Measurements from ENCODE around the gene ZFAND3. TPM values are rescaled to one million over a fixed set of nuclear protein-coding genes. Genes with fewer than 3 reads are reported as not detected.

Gene ZFAND3
- total and polyA plus RNA-seq, 2 experiments from 2014 or later, result 16.9 to 28.2 TPM

- TF ChIP-seq ZNF462 (CRISPR knock-in tag; IDR thresholded peaks at IDR 0.05) (no peak), JUNB (IDR thresholded peaks at IDR 0.05; ENCODE audit: unreplicated experiment) (no peak), POLR2AphosphoS5 (IDR thresholded peaks at IDR 0.05; ENCODE audit: low read depth) (no peak)
These were observed 3.5 kb downstream of the ZFAND3 start (continued) for GRCh38 chr6:37822851-37823682.

- H3K4me1 ChIP-seq (ENCODE audit: insufficient read depth), result peaks cover 28% of the 10 kb centered on the region
- H3K27me3 ChIP-seq (ENCODE audit: insufficient read depth), result no peaks in the 10 kb centered on the region
- H3K4me2 ChIP-seq, result no peak overlapping the region
- H3K9me2 ChIP-seq (ENCODE audit: insufficient read depth), result no peaks in the 10 kb centered on the region
- H3K4me3 ChIP-seq, result no peak overlapping the region
- ATAC-seq, result no peak
- Mint-ChIP-seq H3K27ac (no peak overlapping the region), H3K36me3 (ENCODE audit: low read depth) (no peaks in the 10 kb centered on the region; the same call in 2 of the 3 replicates), H3K4me3 (no peak overlapping the region), H3K4me1 (peaks cover 36% of the 10 kb centered on the region), H3K9me3 (no peaks in the 10 kb centered on the region), H3K27me3 (ENCODE audit: insufficient read depth, low read depth, poor library complexity) (peaks cover 6% of the 10 kb centered on the region)
- TF ChIP-seq POLR2AphosphoS5 (IDR thresholded peaks at IDR 0.05; ENCODE audit: low read depth), result no peak
- no peak for TF ChIP-seq REST (IDR thresholded peaks at IDR 0.05; ENCODE audit: unreplicated experiment)
- no peak for TF ChIP-seq NANOG (IDR thresholded peaks at IDR 0.05; ENCODE audit: borderline replicate concordance)
- TF ChIP-seq CREB1 (CRISPR knock-in tag; IDR thresholded peaks at IDR 0.05; ENCODE audit: low read depth), result no peak
- TF ChIP-seq JUNB (IDR thresholded peaks at IDR 0.05; ENCODE audit: unreplicated experiment), result no peak
- TF ChIP-seq ZNF331 (CRISPR knock-in tag; IDR thresholded peaks at IDR 0.05; ENCODE audit: low read depth), result no peak
- no peak for TF ChIP-seq STAT1 (IDR thresholded peaks at IDR 0.05; ENCODE audit: unreplicated experiment)
- DNase-seq (ENCODE audit: low spot score), result no peak
- H2AFZ ChIP-seq, result no peak overlapping the region
- H4K20me1 ChIP-seq (replicated peaks; ENCODE audit: insufficient read depth), result peaks cover 58% of the 10 kb centered on the region
- H3K79me2 ChIP-seq (replicated peaks; ENCODE audit: insufficient read depth), result peaks cover 90% of the 10 kb centered on the region
- no peaks in the 10 kb centered on the region for H3F3A ChIP-seq (replicated peaks; ENCODE audit: low read depth)
- H3K36me3 ChIP-seq (ENCODE audit: insufficient read depth), result no peaks in the 10 kb centered on the region
- no peak overlapping the region for H3K27ac ChIP-seq (ENCODE audit: low read depth)
These were observed 4.6 kb downstream of the ZFAND3 start for GRCh38 chr6:37824170-37824569.

All from GM23338 (cell line).